ENCODE measurements around the gene KRTAP6-3. TPM values are rescaled to one million over a fixed set of nuclear protein-coding genes. Genes with fewer than 3 reads are reported as not detected.

Gene KRTAP6-3
- total and polyA plus RNA-seq, 2 of the 8 experiments (the other 6 are each of a cell fraction or from before 2014, with no cell fraction given) = not detected

DNA sequence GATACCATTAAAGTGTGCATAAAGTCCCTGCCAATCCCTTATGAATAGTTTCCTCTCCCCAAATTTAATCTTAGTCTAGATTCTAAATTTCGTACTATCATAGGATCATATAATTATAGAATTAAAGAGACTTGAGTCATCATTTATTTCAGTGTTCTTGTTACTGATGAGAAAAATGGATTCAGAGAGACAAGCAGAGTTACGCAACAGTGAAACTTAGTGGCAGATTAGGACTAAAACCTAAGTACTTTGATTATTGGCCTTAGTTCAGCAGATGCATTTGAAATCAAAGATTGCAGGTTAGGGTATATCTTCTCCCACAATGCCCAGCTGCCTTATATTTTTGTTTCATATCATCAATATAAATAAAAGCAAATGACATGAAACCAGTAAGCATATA, 30.3 kb upstream of the KRTAP6-3 start (continued):
- TF ChIP-seq, protein P1, sequence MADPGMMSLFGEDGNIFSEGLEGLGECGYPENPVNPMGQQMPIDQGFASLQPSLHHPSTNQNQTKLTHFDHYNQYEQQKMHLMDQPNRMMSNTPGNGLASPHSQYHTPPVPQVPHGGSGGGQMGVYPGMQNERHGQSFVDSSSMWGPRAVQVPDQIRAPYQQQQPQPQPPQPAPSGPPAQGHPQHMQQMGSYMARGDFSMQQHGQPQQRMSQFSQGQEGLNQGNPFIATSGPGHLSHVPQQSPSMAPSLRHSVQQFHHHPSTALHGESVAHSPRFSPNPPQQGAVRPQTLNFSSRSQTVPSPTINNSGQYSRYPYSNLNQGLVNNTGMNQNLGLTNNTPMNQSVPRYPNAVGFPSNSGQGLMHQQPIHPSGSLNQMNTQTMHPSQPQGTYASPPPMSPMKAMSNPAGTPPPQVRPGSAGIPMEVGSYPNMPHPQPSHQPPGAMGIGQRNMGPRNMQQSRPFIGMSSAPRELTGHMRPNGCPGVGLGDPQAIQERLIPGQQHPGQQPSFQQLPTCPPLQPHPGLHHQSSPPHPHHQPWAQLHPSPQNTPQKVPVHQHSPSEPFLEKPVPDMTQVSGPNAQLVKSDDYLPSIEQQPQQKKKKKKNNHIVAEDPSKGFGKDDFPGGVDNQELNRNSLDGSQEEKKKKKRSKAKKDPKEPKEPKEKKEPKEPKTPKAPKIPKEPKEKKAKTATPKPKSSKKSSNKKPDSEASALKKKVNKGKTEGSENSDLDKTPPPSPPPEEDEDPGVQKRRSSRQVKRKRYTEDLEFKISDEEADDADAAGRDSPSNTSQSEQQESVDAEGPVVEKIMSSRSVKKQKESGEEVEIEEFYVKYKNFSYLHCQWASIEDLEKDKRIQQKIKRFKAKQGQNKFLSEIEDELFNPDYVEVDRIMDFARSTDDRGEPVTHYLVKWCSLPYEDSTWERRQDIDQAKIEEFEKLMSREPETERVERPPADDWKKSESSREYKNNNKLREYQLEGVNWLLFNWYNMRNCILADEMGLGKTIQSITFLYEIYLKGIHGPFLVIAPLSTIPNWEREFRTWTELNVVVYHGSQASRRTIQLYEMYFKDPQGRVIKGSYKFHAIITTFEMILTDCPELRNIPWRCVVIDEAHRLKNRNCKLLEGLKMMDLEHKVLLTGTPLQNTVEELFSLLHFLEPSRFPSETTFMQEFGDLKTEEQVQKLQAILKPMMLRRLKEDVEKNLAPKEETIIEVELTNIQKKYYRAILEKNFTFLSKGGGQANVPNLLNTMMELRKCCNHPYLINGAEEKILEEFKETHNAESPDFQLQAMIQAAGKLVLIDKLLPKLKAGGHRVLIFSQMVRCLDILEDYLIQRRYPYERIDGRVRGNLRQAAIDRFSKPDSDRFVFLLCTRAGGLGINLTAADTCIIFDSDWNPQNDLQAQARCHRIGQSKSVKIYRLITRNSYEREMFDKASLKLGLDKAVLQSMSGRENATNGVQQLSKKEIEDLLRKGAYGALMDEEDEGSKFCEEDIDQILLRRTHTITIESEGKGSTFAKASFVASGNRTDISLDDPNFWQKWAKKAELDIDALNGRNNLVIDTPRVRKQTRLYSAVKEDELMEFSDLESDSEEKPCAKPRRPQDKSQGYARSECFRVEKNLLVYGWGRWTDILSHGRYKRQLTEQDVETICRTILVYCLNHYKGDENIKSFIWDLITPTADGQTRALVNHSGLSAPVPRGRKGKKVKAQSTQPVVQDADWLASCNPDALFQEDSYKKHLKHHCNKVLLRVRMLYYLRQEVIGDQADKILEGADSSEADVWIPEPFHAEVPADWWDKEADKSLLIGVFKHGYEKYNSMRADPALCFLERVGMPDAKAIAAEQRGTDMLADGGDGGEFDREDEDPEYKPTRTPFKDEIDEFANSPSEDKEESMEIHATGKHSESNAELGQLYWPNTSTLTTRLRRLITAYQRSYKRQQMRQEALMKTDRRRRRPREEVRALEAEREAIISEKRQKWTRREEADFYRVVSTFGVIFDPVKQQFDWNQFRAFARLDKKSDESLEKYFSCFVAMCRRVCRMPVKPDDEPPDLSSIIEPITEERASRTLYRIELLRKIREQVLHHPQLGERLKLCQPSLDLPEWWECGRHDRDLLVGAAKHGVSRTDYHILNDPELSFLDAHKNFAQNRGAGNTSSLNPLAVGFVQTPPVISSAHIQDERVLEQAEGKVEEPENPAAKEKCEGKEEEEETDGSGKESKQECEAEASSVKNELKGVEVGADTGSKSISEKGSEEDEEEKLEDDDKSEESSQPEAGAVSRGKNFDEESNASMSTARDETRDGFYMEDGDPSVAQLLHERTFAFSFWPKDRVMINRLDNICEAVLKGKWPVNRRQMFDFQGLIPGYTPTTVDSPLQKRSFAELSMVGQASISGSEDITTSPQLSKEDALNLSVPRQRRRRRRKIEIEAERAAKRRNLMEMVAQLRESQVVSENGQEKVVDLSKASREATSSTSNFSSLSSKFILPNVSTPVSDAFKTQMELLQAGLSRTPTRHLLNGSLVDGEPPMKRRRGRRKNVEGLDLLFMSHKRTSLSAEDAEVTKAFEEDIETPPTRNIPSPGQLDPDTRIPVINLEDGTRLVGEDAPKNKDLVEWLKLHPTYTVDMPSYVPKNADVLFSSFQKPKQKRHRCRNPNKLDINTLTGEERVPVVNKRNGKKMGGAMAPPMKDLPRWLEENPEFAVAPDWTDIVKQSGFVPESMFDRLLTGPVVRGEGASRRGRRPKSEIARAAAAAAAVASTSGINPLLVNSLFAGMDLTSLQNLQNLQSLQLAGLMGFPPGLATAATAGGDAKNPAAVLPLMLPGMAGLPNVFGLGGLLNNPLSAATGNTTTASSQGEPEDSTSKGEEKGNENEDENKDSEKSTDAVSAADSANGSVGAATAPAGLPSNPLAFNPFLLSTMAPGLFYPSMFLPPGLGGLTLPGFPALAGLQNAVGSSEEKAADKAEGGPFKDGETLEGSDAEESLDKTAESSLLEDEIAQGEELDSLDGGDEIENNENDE (IDR thresholded peaks at IDR 0.05; ENCODE audit: insufficient replicate concordance, low read length) = no peak
- peak; percentile 38; the same call in 1 of the 2 replicates for TF ChIP-seq CEBPB (IDR thresholded peaks at IDR 0.05; ENCODE audit: low read depth, low read length)

All from H1 (cell line).